H1 (cell line): Measurements from ENCODE around the gene FCN3. TPM values are rescaled to one million over a fixed set of nuclear protein-coding genes. Genes with fewer than 3 reads are reported as not detected.

ENCODE experiments used
- BCL11A ChIP-seq, 2 experiments: IDR thresholded peaks; one replicate each; pipeline ENCODE4 v1.6.1; 2011; ENCODE audit warnings: low read depth in 2 of 2, low read length in 2 of 2, mild to moderate bottlenecking in 2 of 2
- HDAC6 ChIP-seq: IDR thresholded peaks from one replicate; pipeline ENCODE4 v1.7.1; 2012; ENCODE audit warnings: low read depth, mild to moderate bottlenecking, inconsistent platforms, low read length, moderate library complexity
- polyA plus RNA-seq, 7 experiments: library from polyadenylated mRNA; depleted of rRNA in 3 of 7; stranded (reverse) in 5 of 7; unstranded in 2 of 7; fragments of >200 nt in 5 of 7; fragments of 200-250 nt in 2 of 7; gene quantifications; 1 replicate in 5 of 7; 2 replicates in 1 of 7; 4 replicates in 1 of 7; pipeline versions ENCODE4 v1.2.1 to v1.2.3, GENCODE V29; 2011 to 2013; ENCODE audit warnings: missing spikeins in 2 of 7, mixed read lengths in 2 of 7
- total RNA-seq: library from RNA; stranded (reverse); fragmentation: NEBNext Ultra II Directional; extraction: Animal tissue kit (Norgen Biotek cat#: 25700); gene quantifications from 2 replicates; pipeline ENCODE4 v1.2.1, GENCODE V29; 2021
- TF ChIP-seq, protein P1 (sequence below): IDR thresholded peaks from 2 replicates; pipeline ENCODE4 v1.6.1; 2012; ENCODE audit warnings: low read length, inconsistent platforms
- TF ChIP-seq, protein P2 (sequence below): IDR thresholded peaks from 2 replicates; pipeline ENCODE4 v1.6.1; 2011; ENCODE audit warnings: low read length, improper control_type of control experiment

Gene FCN3
- total and polyA plus RNA-seq, 2 of the 8 experiments (the other 6 are each of a cell fraction or from before 2014, with no cell fraction given): 0.30 to 0.57 TPM

- TF ChIP-seq, protein P1, sequence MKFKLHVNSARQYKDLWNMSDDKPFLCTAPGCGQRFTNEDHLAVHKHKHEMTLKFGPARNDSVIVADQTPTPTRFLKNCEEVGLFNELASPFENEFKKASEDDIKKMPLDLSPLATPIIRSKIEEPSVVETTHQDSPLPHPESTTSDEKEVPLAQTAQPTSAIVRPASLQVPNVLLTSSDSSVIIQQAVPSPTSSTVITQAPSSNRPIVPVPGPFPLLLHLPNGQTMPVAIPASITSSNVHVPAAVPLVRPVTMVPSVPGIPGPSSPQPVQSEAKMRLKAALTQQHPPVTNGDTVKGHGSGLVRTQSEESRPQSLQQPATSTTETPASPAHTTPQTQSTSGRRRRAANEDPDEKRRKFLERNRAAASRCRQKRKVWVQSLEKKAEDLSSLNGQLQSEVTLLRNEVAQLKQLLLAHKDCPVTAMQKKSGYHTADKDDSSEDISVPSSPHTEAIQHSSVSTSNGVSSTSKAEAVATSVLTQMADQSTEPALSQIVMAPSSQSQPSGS: no peak
- TF ChIP-seq, protein P2, sequence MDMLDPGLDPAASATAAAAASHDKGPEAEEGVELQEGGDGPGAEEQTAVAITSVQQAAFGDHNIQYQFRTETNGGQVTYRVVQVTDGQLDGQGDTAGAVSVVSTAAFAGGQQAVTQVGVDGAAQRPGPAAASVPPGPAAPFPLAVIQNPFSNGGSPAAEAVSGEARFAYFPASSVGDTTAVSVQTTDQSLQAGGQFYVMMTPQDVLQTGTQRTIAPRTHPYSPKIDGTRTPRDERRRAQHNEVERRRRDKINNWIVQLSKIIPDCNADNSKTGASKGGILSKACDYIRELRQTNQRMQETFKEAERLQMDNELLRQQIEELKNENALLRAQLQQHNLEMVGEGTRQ: no peak
- no peak for TF ChIP-seq BCL11A (IDR thresholded peaks at IDR 0.05; ENCODE audit: low read depth in 2 of 2, low read length in 2 of 2)
- no peak for TF ChIP-seq HDAC6
Observed at GRCh38 chr1:27372022-27372807, 2.4 kb downstream of the FCN3 start (continued).
